Peyer's patch (tissue), 4 donors: ENCODE data around the gene ABCD3. TPM values are rescaled to one million over a fixed set of nuclear protein-coding genes. Genes with fewer than 3 reads are reported as not detected.

Experiments
- DNase-seq, 3 donors: peaks; one replicate each; pipeline ENCODE4 v3.0.0-alpha.2; 2017 to 2019
- H3K27ac ChIP-seq, 4 donors: fragments of 200-600 bp; sonication (generic); one replicate each; pipeline ENCODE4 v1.5.1; 2016 to 2019
- H3K27me3 ChIP-seq, 2 donors: fragments of 200-600 bp; sonication (generic); one replicate each; pipeline ENCODE4 v1.5.1; 2019
- H3K36me3 ChIP-seq, 3 donors: fragments of 200-600 bp; sonication (generic); one replicate each; pipeline ENCODE4 v1.5.1; 2016 to 2019
- H3K4me1 ChIP-seq, 4 donors: fragments of 200-600 bp; sonication (generic); one replicate each; pipeline ENCODE4 v1.5.1; 2016 to 2019
- H3K4me3 ChIP-seq, 4 donors: fragments of 200-600 bp; sonication (generic); 1 replicate in 3 of 4; 2 replicates in 1 of 4; pipeline ENCODE4 v1.5.1; 2016 to 2019; ENCODE audit warnings: mild to moderate bottlenecking in 1 of 4
- H3K9me3 ChIP-seq, 4 donors: fragments of 200-600 bp; sonication (generic); one replicate each; pipeline ENCODE4 v1.5.1; 2016 to 2019; ENCODE audit warnings: mild to moderate bottlenecking in 1 of 4
- POLR2A ChIP-seq, 2 donors: fragments of 450-650 bp; IDR thresholded peaks; one replicate each; pipeline ENCODE4 v1.5.1; 2017; ENCODE audit warnings: antibody characterized with exemption in 2 of 2, mild to moderate bottlenecking in 2 of 2, moderate library complexity in 2 of 2
- total RNA-seq, 4 donors: library from RNA; depleted of rRNA; stranded (reverse); fragments of >200 nt; gene quantifications; one replicate each; pipeline ENCODE4 v1.1.0, GENCODE V29; 2016
- TF ChIP-seq, protein P1 (sequence below), 6 experiments: fragments of 450-650 bp in 4 of 6; fragments of 200-600 bp in 2 of 6; sonication (generic) in 1 of 6; IDR thresholded peaks; one replicate each; pipeline ENCODE4 v1.5.1; 2017 to 2019; ENCODE audit warnings: antibody characterized with exemption in 6 of 6, mild to moderate bottlenecking in 3 of 6, moderate library complexity in 1 of 6

The ABCD3 gene
- total RNA-seq, 4 donors from 2014 or later, result 22.3 to 66.6 (median 57.0) TPM

GRCh38 chr1:94514095-94514727 is 96.0 kb downstream of the ABCD3 start:
- Histone ChIP-seq H3K9me3 (no peaks in the 10 kb centered on the region), H3K4me1 (peaks cover 0 to 10% (median 0%) of the 10 kb centered on the region in 4 donors), H3K36me3 (peaks cover 0 to 24% (median 0%) of the 10 kb centered on the region in 3 donors), H3K4me3 (no peak overlapping the region), H3K27me3 (no peaks in the 10 kb centered on the region), H3K27ac (no peak overlapping the region)
- TF ChIP-seq POLR2A (IDR thresholded peaks at IDR 0.05), result no peak
- TF ChIP-seq, protein P1, sequence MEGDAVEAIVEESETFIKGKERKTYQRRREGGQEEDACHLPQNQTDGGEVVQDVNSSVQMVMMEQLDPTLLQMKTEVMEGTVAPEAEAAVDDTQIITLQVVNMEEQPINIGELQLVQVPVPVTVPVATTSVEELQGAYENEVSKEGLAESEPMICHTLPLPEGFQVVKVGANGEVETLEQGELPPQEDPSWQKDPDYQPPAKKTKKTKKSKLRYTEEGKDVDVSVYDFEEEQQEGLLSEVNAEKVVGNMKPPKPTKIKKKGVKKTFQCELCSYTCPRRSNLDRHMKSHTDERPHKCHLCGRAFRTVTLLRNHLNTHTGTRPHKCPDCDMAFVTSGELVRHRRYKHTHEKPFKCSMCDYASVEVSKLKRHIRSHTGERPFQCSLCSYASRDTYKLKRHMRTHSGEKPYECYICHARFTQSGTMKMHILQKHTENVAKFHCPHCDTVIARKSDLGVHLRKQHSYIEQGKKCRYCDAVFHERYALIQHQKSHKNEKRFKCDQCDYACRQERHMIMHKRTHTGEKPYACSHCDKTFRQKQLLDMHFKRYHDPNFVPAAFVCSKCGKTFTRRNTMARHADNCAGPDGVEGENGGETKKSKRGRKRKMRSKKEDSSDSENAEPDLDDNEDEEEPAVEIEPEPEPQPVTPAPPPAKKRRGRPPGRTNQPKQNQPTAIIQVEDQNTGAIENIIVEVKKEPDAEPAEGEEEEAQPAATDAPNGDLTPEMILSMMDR (IDR thresholded peaks at IDR 0.05), result peak in 4 of 6 experiments; percentile 41 to 70 (median 63)
- peak in 1 of 3 donors; percentile 58 for DNase-seq

DNA sequence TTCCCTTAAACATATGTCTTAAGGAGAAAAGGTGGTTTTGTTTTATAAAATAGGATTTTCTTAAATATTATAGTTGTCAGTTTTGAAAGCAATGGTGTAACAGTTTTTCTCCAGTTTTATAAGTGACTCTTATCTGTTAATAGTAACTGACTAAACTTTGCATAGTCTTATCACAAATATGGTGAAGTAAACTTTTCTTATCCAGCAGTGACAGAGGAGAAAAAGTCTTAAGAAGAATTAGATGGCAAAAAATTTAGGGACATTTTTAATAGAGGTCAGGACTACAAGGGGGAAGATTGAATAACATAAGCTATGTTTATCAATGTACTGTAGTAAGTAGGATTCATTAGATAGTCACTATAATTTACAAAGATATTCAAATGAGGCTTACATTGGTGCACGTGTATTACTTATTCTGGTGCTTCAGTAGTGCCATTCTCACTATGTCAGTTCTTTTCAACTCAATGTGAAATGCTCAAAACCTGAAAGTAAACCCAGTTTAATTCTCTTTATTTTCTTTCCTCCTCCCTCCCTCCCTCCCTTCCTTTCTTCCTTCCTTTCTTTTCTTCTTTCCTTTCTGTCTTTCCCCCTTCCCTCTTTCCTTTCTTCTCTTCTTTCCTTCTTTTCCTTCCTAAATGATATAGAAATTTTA is 97.2 kb downstream of the ABCD3 start:
- DNase-seq, result no peak
- TF ChIP-seq, protein P1 (IDR thresholded peaks at IDR 0.05), result no peak
- TF ChIP-seq POLR2A (IDR thresholded peaks at IDR 0.05), result no peak
- H3K4me1 ChIP-seq, result peaks cover 0 to 10% (median 0%) of the 10 kb centered on the region in 4 donors

GRCh38 chr1:94519351-94519750 is 101.2 kb downstream of the ABCD3 start:
- TF ChIP-seq POLR2A (IDR thresholded peaks at IDR 0.05), result no peak
- no peak overlapping the region for H3K27ac ChIP-seq
- no peak for DNase-seq
- H3K36me3 ChIP-seq, result peaks cover 0 to 19% (median 0%) of the 10 kb centered on the region in 3 donors
- H3K27me3 ChIP-seq, result no peaks in the 10 kb centered on the region
- H3K4me3 ChIP-seq, result no peak overlapping the region
- peaks cover 0 to 5% (median 0%) of the 10 kb centered on the region in 4 donors for H3K4me1 ChIP-seq
- H3K9me3 ChIP-seq, result no peaks in the 10 kb centered on the region

More for the DNA sequence above, 97.2 kb downstream of the ABCD3 start:
- Histone ChIP-seq H3K27me3 (no peaks in the 10 kb centered on the region), H3K27ac (no peak overlapping the region), H3K36me3 (peaks cover 0 to 23% (median 0%) of the 10 kb centered on the region in 3 donors), H3K9me3 (no peaks in the 10 kb centered on the region), H3K4me3 (no peak overlapping the region)

DNA sequence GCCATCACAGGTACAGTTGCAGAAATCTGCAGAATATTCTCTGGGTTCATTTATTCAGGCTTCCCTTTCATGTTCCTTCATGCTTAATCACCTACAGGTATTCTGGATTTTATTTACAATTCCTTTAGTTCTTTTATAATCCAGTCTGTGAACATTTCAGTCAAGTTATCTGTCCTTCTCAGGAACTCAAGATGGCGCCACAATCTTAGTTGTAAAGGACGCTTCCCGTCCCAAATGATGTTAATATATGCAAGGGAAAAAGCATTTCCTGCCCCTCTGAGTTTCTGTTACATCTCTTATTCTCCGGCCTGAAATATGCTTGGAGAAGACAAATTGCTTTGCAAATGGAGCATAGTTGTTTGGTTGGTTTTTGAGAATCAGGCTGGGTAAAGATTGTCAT is 104.1 kb downstream of the ABCD3 start:
- DNase-seq, result no peak
- H3K27me3 ChIP-seq, result no peaks in the 10 kb centered on the region
- TF ChIP-seq, protein P1 (IDR thresholded peaks at IDR 0.05), result peak in 4 of 6 experiments; percentile 33 to 62 (median 53)
- TF ChIP-seq POLR2A (IDR thresholded peaks at IDR 0.05), result no peak

GRCh38 chr1:94524531-94524930 is 106.3 kb downstream of the ABCD3 start:
- DNase-seq, result no peak
- H3K36me3 ChIP-seq, result peaks cover 0 to 2% (median 0%) of the 10 kb centered on the region in 3 donors
- H3K9me3 ChIP-seq, result no peaks in the 10 kb centered on the region
- TF ChIP-seq POLR2A (IDR thresholded peaks at IDR 0.05), result no peak
- TF ChIP-seq, protein P1 (IDR thresholded peaks at IDR 0.05), result no peak
- H3K27me3 ChIP-seq, result no peaks in the 10 kb centered on the region
- H3K4me1 ChIP-seq, result peaks cover 0 to 5% (median 0%) of the 10 kb centered on the region in 4 donors
- H3K27ac ChIP-seq, result no peak overlapping the region
- H3K4me3 ChIP-seq, result no peak overlapping the region

More for the DNA sequence above, 104.1 kb downstream of the ABCD3 start:
- no peaks in the 10 kb centered on the region for H3K9me3 ChIP-seq
- no peak overlapping the region for H3K27ac ChIP-seq
- H3K4me1 ChIP-seq, result peaks cover 0 to 1% (median 0%) of the 10 kb centered on the region in 4 donors
- H3K36me3 ChIP-seq, result peaks cover 0 to 12% (median 0%) of the 10 kb centered on the region in 3 donors
- no peak overlapping the region for H3K4me3 ChIP-seq
